ENCODE measurements around the gene SYNE2. TPM values are rescaled to one million over a fixed set of nuclear protein-coding genes. Genes with fewer than 3 reads are reported as not detected.

Gene SYNE2
- polyA plus RNA-seq, 1 donor from 2014 or later: 82.3 TPM

- peaks cover 23% of the 10 kb centered on the region for H3K36me3 ChIP-seq (ENCODE audit: insufficient read depth, low read length)
- H3K9me2 ChIP-seq (ENCODE audit: insufficient read depth, low read length): no peaks in the 10 kb centered on the region
- no peaks in the 10 kb centered on the region for H3K9me3 ChIP-seq (ENCODE audit: low read length)
- no peak overlapping the region for H3K4me3 ChIP-seq (ENCODE audit: low read length)
- H2AFZ ChIP-seq (ENCODE audit: low read depth, low read length): no peak overlapping the region
- H3K4me2 ChIP-seq (ENCODE audit: low read length): no peak overlapping the region
- no peaks in the 10 kb centered on the region for H3K27me3 ChIP-seq (ENCODE audit: insufficient read depth, low read depth, low read length)
- no peaks in the 10 kb centered on the region for H3F3A ChIP-seq (ENCODE audit: insufficient read depth, low read length, poor library complexity, severe bottlenecking)
- no peaks in the 10 kb centered on the region for H3K79me2 ChIP-seq (replicated peaks; ENCODE audit: insufficient read depth, low read length)
- no peak overlapping the region for H3K27ac ChIP-seq (ENCODE audit: low read length)
- TF ChIP-seq CTCF (IDR thresholded peaks at IDR 0.05; ENCODE audit: poor library complexity, severe bottlenecking): no peak
- no peak for TF ChIP-seq MXI1 (conservative IDR thresholded peaks at IDR 0.05; ENCODE audit: poor library complexity, severe bottlenecking)
- TF ChIP-seq EP300 (conservative IDR thresholded peaks at IDR 0.05; ENCODE audit: poor library complexity, severe bottlenecking): no peak
- no peak for TF ChIP-seq TAF1 (IDR thresholded peaks at IDR 0.05; ENCODE audit: low read depth)
- no peak for TF ChIP-seq SMC3 (conservative IDR thresholded peaks at IDR 0.05; ENCODE audit: poor library complexity)
- no peak for TF ChIP-seq RAD21 (conservative IDR thresholded peaks at IDR 0.05)
- TF ChIP-seq EZH2 (IDR thresholded peaks at IDR 0.05; ENCODE audit: borderline replicate concordance, insufficient read depth, low read length, poor library complexity, severe bottlenecking): no peak
- TF ChIP-seq POLR2AphosphoS5 (IDR thresholded peaks at IDR 0.05): no peak
- TF ChIP-seq, protein P1, sequence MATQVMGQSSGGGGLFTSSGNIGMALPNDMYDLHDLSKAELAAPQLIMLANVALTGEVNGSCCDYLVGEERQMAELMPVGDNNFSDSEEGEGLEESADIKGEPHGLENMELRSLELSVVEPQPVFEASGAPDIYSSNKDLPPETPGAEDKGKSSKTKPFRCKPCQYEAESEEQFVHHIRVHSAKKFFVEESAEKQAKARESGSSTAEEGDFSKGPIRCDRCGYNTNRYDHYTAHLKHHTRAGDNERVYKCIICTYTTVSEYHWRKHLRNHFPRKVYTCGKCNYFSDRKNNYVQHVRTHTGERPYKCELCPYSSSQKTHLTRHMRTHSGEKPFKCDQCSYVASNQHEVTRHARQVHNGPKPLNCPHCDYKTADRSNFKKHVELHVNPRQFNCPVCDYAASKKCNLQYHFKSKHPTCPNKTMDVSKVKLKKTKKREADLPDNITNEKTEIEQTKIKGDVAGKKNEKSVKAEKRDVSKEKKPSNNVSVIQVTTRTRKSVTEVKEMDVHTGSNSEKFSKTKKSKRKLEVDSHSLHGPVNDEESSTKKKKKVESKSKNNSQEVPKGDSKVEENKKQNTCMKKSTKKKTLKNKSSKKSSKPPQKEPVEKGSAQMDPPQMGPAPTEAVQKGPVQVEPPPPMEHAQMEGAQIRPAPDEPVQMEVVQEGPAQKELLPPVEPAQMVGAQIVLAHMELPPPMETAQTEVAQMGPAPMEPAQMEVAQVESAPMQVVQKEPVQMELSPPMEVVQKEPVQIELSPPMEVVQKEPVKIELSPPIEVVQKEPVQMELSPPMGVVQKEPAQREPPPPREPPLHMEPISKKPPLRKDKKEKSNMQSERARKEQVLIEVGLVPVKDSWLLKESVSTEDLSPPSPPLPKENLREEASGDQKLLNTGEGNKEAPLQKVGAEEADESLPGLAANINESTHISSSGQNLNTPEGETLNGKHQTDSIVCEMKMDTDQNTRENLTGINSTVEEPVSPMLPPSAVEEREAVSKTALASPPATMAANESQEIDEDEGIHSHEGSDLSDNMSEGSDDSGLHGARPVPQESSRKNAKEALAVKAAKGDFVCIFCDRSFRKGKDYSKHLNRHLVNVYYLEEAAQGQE (IDR thresholded peaks at IDR 0.05; ENCODE audit: borderline replicate concordance): no peak
- H3K9ac ChIP-seq (ENCODE audit: low read length): no peak overlapping the region
- no peaks in the 10 kb centered on the region for H4K20me1 ChIP-seq (ENCODE audit: insufficient read depth)
Measured at GRCh38 chr14:63996625-63997220, 143.9 kb downstream of the SYNE2 start.

DNA sequence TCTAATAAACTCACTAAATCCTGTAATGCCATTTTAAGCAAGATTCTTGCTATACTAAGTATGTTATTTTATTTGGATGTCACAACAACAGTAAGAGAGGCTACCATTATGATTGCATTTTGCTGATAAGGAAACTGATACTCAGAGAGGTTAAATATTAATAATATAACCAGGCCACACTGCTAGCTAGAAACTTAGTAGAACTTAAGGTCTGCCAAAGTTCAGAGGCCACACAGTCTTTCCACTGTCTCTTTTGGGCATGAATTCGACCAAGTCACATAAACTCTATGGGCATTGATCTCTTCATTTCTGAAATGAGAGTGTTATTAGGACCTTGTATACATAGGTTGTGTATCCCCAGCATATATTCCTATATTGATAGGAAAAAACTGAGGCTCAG, 147.9 kb downstream of the SYNE2 start:
- H3K4me2 ChIP-seq (ENCODE audit: low read length): no peak overlapping the region
- H3K36me3 ChIP-seq (ENCODE audit: insufficient read depth, low read length): peaks cover 26% of the 10 kb centered on the region
- H3K27ac ChIP-seq (ENCODE audit: low read length): no peak overlapping the region
- no peaks in the 10 kb centered on the region for H3K9me2 ChIP-seq (ENCODE audit: insufficient read depth, low read length)
- TF ChIP-seq RAD21 (conservative IDR thresholded peaks at IDR 0.05) (no peak), MXI1 (conservative IDR thresholded peaks at IDR 0.05; ENCODE audit: poor library complexity, severe bottlenecking) (no peak)
- TF ChIP-seq, protein P1 (IDR thresholded peaks at IDR 0.05; ENCODE audit: borderline replicate concordance): no peak
- H3K9ac ChIP-seq (ENCODE audit: low read length): no peak overlapping the region
- no peaks in the 10 kb centered on the region for H3K79me2 ChIP-seq (replicated peaks; ENCODE audit: insufficient read depth, low read length)
- no peak overlapping the region for H2AFZ ChIP-seq (ENCODE audit: low read depth, low read length)
- no peak overlapping the region for H3K4me3 ChIP-seq (ENCODE audit: low read length)
- no peaks in the 10 kb centered on the region for H3K9me3 ChIP-seq (ENCODE audit: low read length)
- H3F3A ChIP-seq (ENCODE audit: insufficient read depth, low read length, poor library complexity, severe bottlenecking): no peaks in the 10 kb centered on the region
- H3K27me3 ChIP-seq (ENCODE audit: insufficient read depth, low read depth, low read length): no peaks in the 10 kb centered on the region
- no peaks in the 10 kb centered on the region for H4K20me1 ChIP-seq (ENCODE audit: insufficient read depth)

Data from neural cell (in vitro differentiated cells).